OCI-LY3 (cell line): Measurements from ENCODE around the gene NOC2L.
"Not testable (repeated sequence)": the region's sequence is repeated elsewhere in the genome, so short reads cannot be mapped to it uniquely, and the experiment has no call there.

Source experiments
- H2AFZ ChIP-seq: fragments of 200-600, 300-600 bp; shearing (Covaris generic); 2 replicates; pipeline ENCODE4 v1.6.0; 2014; ENCODE audit warnings: antibody characterized with exemption, low read depth, low read length
- H3K27ac ChIP-seq: fragments of 200-600, 300-600 bp; sonication (generic); 2 replicates; pipeline ENCODE4 v1.5.1; 2014; ENCODE audit warnings: mild to moderate bottlenecking, low read length, moderate library complexity, mixed read lengths
- H3K27me3 ChIP-seq: fragments of 200-600, 300-600 bp; sonication (generic); 2 replicates; pipeline ENCODE4 v1.6.1; 2014; ENCODE audit warnings: low read depth, low read length, mixed read lengths
- H3K36me3 ChIP-seq: fragments of 200-600, 300-600 bp; sonication (generic); replicated peaks from 2 replicates; pipeline ENCODE3; 2014; ENCODE audit warnings: low read depth, low read length, mixed read lengths
- H3K4me1 ChIP-seq: fragments of 300-600, 200-600 bp; sonication (generic); 2 replicates; pipeline ENCODE4 v1.6.1; 2014; ENCODE audit warnings: low read length, mixed read lengths
- H3K4me2 ChIP-seq: fragments of 200-600, 300-600 bp; sonication (generic); 2 replicates; pipeline ENCODE4 v1.6.1; 2014; ENCODE audit warnings: low read length, mixed read lengths
- H3K4me3 ChIP-seq: fragments of 300-600, 200-600 bp; sonication (generic); 2 replicates; pipeline ENCODE4 v1.5.1; 2014; ENCODE audit warnings: antibody characterized with exemption, mild to moderate bottlenecking, low read length, moderate library complexity
- H3K79me2 ChIP-seq: fragments of 300-600, 200-600 bp; shearing (Covaris generic); 2 replicates; pipeline ENCODE4 v1.6.1; 2014; ENCODE audit warnings: mild to moderate bottlenecking, low read length, mixed read lengths
- H3K9ac ChIP-seq: fragments of 300-600, 200-600 bp; shearing (Covaris generic); 2 replicates; pipeline ENCODE4 v1.6.0; 2014; ENCODE audit warnings: mild to moderate bottlenecking, low read length, moderate library complexity
- H3K9me3 ChIP-seq: fragments of 200-600, 300-600 bp; shearing (Covaris generic); 2 replicates; pipeline ENCODE4 v1.6.1; 2014; ENCODE audit warnings: low read length, mixed read lengths; ENCODE audit not compliant: insufficient read depth
- H4K20me1 ChIP-seq: fragments of 200-600, 300-600 bp; sonication (generic); 2 replicates; pipeline ENCODE4 v1.6.1; 2016; ENCODE audit warnings: low read length, mixed read lengths; ENCODE audit not compliant: insufficient read depth
- EZH2phosphoT487 ChIP-seq: fragments of 200-600 bp; shearing (Covaris generic); IDR thresholded peaks from 2 replicates; pipeline ENCODE4 v1.6.1; 2018; ENCODE audit warnings: antibody characterized with exemption, mixed run types, low read depth
- TF ChIP-seq, protein P1 (sequence below): fragments of 200-600, 300-600 bp; sonication (generic); IDR thresholded peaks from 2 replicates; pipeline ENCODE4 v1.5.1; 2014; ENCODE audit warnings: antibody characterized with exemption, low read length, low read depth

Gene NOC2L

DNA sequence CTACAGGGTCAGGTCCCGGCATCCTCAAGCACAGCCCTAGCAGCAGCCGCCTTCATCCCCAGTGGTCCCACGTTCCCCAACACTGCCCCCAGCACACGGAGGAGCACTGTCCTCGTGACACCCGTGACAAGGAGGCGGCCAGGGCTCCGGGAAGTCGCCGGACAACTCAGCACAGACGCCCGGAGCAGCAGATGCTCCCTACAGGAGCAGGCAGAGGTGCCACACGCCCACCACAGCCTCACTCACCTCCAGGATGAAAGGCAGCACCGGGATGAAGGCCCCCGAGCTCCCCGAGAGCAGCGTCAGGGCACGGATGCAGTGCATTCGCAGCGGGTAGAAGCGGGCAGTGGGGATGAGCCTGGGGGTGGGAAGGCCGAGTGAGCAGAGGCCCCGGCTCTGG, 8.2 kb downstream of the NOC2L start:
- Histone ChIP-seq H3K4me3 (no peak overlapping the region), H3K4me1 (no peaks in the 10 kb centered on the region), H3K4me2 (no peak overlapping the region), H3K79me2 (no peaks in the 10 kb centered on the region), H3K9me3 (no peaks in the 10 kb centered on the region), H4K20me1 (peaks cover 25% of the 10 kb centered on the region), H2AFZ (no peak overlapping the region), H3K9ac (no peak overlapping the region), H3K27ac (no peak overlapping the region), H3K36me3 (peaks cover 44% of the 10 kb centered on the region), H3K27me3 (no peaks in the 10 kb centered on the region)
- TF ChIP-seq, protein P1, sequence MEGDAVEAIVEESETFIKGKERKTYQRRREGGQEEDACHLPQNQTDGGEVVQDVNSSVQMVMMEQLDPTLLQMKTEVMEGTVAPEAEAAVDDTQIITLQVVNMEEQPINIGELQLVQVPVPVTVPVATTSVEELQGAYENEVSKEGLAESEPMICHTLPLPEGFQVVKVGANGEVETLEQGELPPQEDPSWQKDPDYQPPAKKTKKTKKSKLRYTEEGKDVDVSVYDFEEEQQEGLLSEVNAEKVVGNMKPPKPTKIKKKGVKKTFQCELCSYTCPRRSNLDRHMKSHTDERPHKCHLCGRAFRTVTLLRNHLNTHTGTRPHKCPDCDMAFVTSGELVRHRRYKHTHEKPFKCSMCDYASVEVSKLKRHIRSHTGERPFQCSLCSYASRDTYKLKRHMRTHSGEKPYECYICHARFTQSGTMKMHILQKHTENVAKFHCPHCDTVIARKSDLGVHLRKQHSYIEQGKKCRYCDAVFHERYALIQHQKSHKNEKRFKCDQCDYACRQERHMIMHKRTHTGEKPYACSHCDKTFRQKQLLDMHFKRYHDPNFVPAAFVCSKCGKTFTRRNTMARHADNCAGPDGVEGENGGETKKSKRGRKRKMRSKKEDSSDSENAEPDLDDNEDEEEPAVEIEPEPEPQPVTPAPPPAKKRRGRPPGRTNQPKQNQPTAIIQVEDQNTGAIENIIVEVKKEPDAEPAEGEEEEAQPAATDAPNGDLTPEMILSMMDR = no peak
- no peak for TF ChIP-seq EZH2phosphoT487

DNA sequence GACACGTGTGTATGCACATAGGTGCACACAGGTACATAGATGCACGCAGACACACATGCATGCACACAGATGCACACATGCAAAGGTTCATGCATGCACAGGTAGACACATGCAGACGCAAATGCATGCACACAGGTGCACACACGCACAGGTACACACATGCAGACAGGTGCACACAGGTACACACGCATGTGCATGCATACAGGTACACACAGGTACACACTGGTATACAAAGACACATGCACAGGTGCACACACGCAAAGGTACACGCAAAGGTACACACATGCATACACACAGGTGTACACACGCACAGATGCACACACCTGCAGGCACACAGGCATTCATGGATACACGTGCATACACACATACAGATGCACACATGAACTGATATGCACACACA, 8.8 kb downstream of the NOC2L start:
- Histone ChIP-seq H2AFZ (no peak overlapping the region), H4K20me1 (peaks cover 25% of the 10 kb centered on the region), H3K27me3 (no peaks in the 10 kb centered on the region), H3K9ac (no peak overlapping the region), H3K36me3 (peaks cover 39% of the 10 kb centered on the region), H3K4me1 (no peaks in the 10 kb centered on the region), H3K79me2 (no peaks in the 10 kb centered on the region), H3K4me3 (no peak overlapping the region), H3K9me3 (no peaks in the 10 kb centered on the region), H3K27ac (no peak overlapping the region), H3K4me2 (no peak overlapping the region)
- TF ChIP-seq, protein P1 = no peak
- TF ChIP-seq EZH2phosphoT487 = no peak

DNA sequence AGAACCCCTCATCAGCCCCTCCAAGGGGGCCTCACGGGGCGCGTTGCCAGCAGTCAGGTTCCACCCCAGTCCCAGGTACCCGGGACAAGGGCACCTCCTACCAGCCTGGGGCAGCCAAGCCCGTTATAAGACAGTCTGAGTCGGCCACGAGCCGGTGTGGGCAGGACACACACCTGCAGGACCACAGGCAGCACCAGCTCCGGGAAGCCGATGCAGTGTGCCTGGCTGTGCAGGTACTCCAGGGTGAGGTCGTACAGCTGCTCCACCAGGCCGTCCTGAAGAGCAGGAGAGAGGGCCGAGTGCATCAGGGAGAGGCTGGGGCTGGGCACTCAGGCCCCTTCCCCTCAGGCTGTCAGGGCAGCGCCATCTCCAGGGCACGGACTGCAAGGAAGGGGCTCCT, 11.1 kb downstream of the NOC2L start:
- H4K20me1 ChIP-seq = peaks cover 27% of the 10 kb centered on the region
- no peak overlapping the region for H3K4me3 ChIP-seq
- peaks cover under 1% of the 10 kb centered on the region for H3K27me3 ChIP-seq
- no peak overlapping the region for H3K27ac ChIP-seq
- TF ChIP-seq EZH2phosphoT487 = no peak
- H2AFZ ChIP-seq = no peak overlapping the region
- no peak overlapping the region for H3K9ac ChIP-seq
- H3K4me2 ChIP-seq = no peak overlapping the region
- H3K36me3 ChIP-seq = peaks cover 22% of the 10 kb centered on the region
- peaks cover 10% of the 10 kb centered on the region for H3K4me1 ChIP-seq
- H3K9me3 ChIP-seq = no peaks in the 10 kb centered on the region
- H3K79me2 ChIP-seq = no peaks in the 10 kb centered on the region

DNA sequence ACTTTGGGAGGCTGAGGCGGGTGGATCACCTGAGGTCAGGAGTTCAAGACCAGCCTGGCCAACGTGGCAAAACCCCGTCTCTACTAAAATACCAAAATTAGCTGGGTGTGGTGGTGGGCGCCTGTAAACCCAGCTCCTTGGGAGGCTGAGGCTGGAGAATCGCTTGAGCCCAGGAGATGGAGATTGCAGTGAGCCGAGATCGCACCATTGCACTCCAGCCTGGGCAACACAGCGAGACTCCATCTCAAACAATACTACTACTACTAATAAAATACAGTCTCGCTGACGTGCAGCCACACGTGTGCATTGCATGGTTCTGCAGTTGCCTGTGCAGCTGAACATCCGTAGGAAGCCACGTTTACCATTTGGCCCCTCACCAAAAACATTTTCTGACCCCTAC, 12.2 kb downstream of the NOC2L start:
- Histone ChIP-seq H3K4me1 (peaks cover 19% of the 10 kb centered on the region), H3K27me3 (peaks cover 11% of the 10 kb centered on the region), H3K36me3 (peaks cover 22% of the 10 kb centered on the region), H4K20me1 (peaks cover 30% of the 10 kb centered on the region)
- not testable (repeated sequence) for H3K4me2 ChIP-seq, H3K27ac ChIP-seq, H3K9me3 ChIP-seq, H3K79me2 ChIP-seq, H2AFZ ChIP-seq, H3K9ac ChIP-seq, H3K4me3 ChIP-seq

DNA sequence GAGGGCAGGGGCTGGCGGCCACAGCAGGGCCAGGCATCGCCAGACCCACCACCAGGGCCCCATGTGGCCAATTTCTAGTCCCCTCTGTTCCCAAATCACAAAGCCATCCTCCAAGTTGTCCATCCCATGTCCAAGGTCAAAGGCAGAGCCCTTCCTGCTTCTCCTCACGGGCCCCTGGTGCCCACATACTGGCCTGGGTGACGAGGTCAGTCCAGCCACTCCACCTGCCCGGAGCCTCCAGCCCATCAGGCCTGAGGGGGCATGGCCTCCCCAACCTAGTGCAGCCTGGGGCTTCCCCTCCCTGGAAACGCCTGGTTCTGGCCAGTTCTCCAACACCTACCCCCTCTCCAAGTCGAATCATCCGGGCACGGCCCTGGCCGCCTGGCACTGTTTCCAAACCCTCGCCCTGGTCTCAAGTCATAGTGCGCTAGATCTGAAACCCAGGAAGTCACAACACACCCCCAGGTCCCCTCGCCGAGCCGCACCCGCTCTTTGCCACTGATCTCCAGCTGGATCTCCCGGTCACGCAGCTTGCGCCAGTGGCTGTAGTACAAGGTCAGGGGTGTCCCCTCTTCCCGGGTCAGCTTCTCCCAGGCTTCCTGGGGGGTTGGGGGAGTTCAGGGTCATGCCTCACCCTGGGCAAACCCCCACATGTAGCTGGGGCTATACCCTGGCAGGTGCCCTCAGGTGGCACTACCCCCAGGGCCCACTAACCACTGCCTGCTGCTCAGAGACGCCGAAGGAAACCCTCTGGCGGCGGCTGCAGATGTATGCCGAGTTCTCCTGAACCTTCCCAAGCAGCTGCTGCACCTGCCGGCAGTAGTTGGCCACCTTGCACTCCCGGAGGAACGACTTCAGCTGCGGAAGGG, 13.1 kb downstream of the NOC2L start:
- peaks cover 25% of the 10 kb centered on the region for H3K4me1 ChIP-seq
- no peak overlapping the region for H3K4me2 ChIP-seq
- H3K79me2 ChIP-seq = no peaks in the 10 kb centered on the region
- H3K9me3 ChIP-seq = no peaks in the 10 kb centered on the region
- H2AFZ ChIP-seq = no peak overlapping the region
- no peak overlapping the region for H3K9ac ChIP-seq
- H3K36me3 ChIP-seq = peaks cover 17% of the 10 kb centered on the region
- peaks cover 20% of the 10 kb centered on the region for H3K27me3 ChIP-seq
- TF ChIP-seq EZH2phosphoT487 = no peak
- TF ChIP-seq, protein P1 = no peak
- H3K4me3 ChIP-seq = no peak overlapping the region
- H4K20me1 ChIP-seq = peaks cover 29% of the 10 kb centered on the region
- H3K27ac ChIP-seq = no peak overlapping the region
